GM12878 (cell line): Measurements from ENCODE around the gene GNAT3.

Experiments
- CBX3 ChIP-seq: fragments of 200-600 bp; sonication (generic); IDR thresholded peaks from 2 replicates; pipeline ENCODE4 v1.6.1; 2016; ENCODE audit warnings: low read depth, borderline replicate concordance
- CHD2 ChIP-seq: IDR thresholded peaks from 2 replicates; pipeline ENCODE4 v1.6.1; 2011; ENCODE audit warnings: low read depth, low read length, improper control_type of control experiment, borderline replicate concordance
- EP300 ChIP-seq, 2 experiments: fragments of 150-350 bp in 1 of 2; IDR thresholded peaks; 2 replicates each; pipeline ENCODE4 v1.6.1; 2011 to 2012; ENCODE audit warnings: low read depth in 2 of 2, low read length in 2 of 2, borderline replicate concordance in 1 of 2, improper control_type of control experiment in 1 of 2, inconsistent platforms in 1 of 2; ENCODE audit not compliant: control insufficient read depth in 1 of 2
- ESRRA ChIP-seq: IDR thresholded peaks from 2 replicates; pipeline ENCODE4 v1.6.1; 2012; ENCODE audit warnings: mild to moderate bottlenecking, low read length, improper control_type of control experiment
- POLR2AphosphoS5 ChIP-seq: IDR thresholded peaks from 2 replicates; pipeline ENCODE4 v1.6.1; 2011; ENCODE audit warnings: mild to moderate bottlenecking, low read length, inconsistent platforms
- SMARCA5 ChIP-seq: fragments of 450-650 bp; IDR thresholded peaks from 2 replicates; pipeline ENCODE4 v1.6.1; 2017; ENCODE audit warnings: mild to moderate bottlenecking
- SP1 ChIP-seq: IDR thresholded peaks from one replicate; pipeline ENCODE4 v1.6.1; 2011; ENCODE audit warnings: low read depth, low read length
- TCF7 ChIP-seq: IDR thresholded peaks from 2 replicates; pipeline ENCODE4 v1.6.1; 2014; ENCODE audit warnings: antibody characterized with exemption, borderline replicate concordance
- ZBED1 ChIP-seq: IDR thresholded peaks from 2 replicates; pipeline ENCODE4 v1.6.1; 2016; ENCODE audit warnings: borderline replicate concordance
- TF ChIP-seq, protein P1 (sequence below), 3 experiments: IDR thresholded peaks in 2 of 3; conservative IDR thresholded peaks in 1 of 3; 2 replicates each; pipeline ENCODE4 v1.5.1; 2011; ENCODE audit warnings: low read depth in 3 of 3, low read length in 3 of 3, mild to moderate bottlenecking in 3 of 3, control low read depth in 2 of 3, moderate library complexity in 2 of 3, inconsistent platforms in 1 of 3, mixed read lengths in 1 of 3; ENCODE audit not compliant: control insufficient read depth in 2 of 3, insufficient read depth in 1 of 3; ENCODE audit errors: extremely low read depth in 1 of 3
- TF ChIP-seq, protein P2 (sequence below): IDR thresholded peaks from 2 replicates; pipeline ENCODE4 v1.6.1; 2011; ENCODE audit warnings: low read depth, low read length, improper control_type of control experiment, borderline replicate concordance
- TF ChIP-seq, protein P3 (sequence below): IDR thresholded peaks from 2 replicates; pipeline ENCODE4 v1.6.1; 2012; ENCODE audit warnings: low read depth, low read length, improper control_type of control experiment
- TF ChIP-seq, protein P4 (sequence below): fragments of 450-650 bp; conservative IDR thresholded peaks from 2 replicates; pipeline ENCODE4 v1.6.1; 2017; ENCODE audit warnings: mild to moderate bottlenecking, moderate library complexity

DNA sequence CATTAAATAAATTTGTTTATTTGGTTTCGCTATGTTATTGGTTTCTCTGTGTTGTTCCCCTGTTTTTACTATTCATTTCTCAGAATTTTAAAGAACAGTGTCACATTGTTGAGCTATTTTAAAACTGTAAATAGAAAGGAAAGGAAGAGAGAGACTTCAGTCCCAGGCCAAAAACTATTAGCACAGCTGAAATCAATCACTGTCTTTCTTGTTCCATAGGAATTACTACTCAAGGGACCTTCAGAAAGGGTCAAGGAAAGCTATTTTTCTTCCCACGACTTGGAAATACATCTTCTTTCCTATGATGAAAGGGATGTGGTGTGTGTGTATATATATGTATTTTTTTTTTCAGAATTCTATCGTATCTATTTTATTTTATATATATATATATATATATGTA lies 29.0 kb upstream of the GNAT3 start:
- TF ChIP-seq CBX3 (no peak), TCF7 (no peak), CHD2 (no peak), SMARCA5 (no peak), ESRRA (no peak), POLR2AphosphoS5 (no peak), SP1 (no peak), ZBED1 (no peak), EP300 (IDR thresholded peaks at IDR 0.05; ENCODE audit: borderline replicate concordance in 1 of 2, control insufficient read depth in 1 of 2, low read depth in 2 of 2, low read length in 2 of 2) (no peak)
- TF ChIP-seq, protein P1, sequence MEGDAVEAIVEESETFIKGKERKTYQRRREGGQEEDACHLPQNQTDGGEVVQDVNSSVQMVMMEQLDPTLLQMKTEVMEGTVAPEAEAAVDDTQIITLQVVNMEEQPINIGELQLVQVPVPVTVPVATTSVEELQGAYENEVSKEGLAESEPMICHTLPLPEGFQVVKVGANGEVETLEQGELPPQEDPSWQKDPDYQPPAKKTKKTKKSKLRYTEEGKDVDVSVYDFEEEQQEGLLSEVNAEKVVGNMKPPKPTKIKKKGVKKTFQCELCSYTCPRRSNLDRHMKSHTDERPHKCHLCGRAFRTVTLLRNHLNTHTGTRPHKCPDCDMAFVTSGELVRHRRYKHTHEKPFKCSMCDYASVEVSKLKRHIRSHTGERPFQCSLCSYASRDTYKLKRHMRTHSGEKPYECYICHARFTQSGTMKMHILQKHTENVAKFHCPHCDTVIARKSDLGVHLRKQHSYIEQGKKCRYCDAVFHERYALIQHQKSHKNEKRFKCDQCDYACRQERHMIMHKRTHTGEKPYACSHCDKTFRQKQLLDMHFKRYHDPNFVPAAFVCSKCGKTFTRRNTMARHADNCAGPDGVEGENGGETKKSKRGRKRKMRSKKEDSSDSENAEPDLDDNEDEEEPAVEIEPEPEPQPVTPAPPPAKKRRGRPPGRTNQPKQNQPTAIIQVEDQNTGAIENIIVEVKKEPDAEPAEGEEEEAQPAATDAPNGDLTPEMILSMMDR (IDR thresholded peaks at IDR 0.05 in 2 of 3, conservative IDR thresholded peaks at IDR 0.05 in 1 of 3; ENCODE audit: control insufficient read depth in 2 of 3, extremely low read depth in 1 of 3, insufficient read depth in 1 of 3, low read depth in 3 of 3, low read length in 3 of 3), result no peak
- TF ChIP-seq, protein P2, sequence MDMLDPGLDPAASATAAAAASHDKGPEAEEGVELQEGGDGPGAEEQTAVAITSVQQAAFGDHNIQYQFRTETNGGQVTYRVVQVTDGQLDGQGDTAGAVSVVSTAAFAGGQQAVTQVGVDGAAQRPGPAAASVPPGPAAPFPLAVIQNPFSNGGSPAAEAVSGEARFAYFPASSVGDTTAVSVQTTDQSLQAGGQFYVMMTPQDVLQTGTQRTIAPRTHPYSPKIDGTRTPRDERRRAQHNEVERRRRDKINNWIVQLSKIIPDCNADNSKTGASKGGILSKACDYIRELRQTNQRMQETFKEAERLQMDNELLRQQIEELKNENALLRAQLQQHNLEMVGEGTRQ, result no peak
- TF ChIP-seq, protein P3, sequence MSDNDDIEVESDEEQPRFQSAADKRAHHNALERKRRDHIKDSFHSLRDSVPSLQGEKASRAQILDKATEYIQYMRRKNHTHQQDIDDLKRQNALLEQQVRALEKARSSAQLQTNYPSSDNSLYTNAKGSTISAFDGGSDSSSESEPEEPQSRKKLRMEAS, result no peak
- TF ChIP-seq, protein P4, sequence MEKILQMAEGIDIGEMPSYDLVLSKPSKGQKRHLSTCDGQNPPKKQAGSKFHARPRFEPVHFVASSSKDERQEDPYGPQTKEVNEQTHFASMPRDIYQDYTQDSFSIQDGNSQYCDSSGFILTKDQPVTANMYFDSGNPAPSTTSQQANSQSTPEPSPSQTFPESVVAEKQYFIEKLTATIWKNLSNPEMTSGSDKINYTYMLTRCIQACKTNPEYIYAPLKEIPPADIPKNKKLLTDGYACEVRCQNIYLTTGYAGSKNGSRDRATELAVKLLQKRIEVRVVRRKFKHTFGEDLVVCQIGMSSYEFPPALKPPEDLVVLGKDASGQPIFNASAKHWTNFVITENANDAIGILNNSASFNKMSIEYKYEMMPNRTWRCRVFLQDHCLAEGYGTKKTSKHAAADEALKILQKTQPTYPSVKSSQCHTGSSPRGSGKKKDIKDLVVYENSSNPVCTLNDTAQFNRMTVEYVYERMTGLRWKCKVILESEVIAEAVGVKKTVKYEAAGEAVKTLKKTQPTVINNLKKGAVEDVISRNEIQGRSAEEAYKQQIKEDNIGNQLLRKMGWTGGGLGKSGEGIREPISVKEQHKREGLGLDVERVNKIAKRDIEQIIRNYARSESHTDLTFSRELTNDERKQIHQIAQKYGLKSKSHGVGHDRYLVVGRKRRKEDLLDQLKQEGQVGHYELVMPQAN, result no peak
